ENCODE results near the gene CD48.

Gene CD48

DNA sequence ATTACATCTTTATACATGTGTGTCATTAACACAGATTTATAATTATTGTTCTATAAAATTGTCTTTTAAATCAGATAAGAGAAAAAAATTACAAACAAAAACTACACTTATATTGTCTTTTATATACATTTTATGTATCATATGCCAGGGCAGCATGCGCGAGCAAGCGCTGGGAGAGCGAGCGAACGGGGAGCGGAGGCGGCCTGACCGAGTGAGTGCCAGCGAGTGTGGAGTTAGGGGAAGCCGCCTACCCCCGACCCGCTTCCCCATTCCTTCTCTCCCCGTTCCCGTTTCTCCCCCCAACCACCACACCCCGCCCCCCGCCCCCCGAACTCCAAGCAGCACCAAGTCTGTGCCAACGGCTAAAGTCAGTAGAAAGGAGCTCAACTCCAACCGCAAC lies 41.8 kb downstream of the CD48 start:
- no peak overlapping the region for H3K4me3 ChIP-seq (ENCODE audit: low read depth, low read length)
- peaks cover 30% of the 10 kb centered on the region for H3K4me1 ChIP-seq (ENCODE audit: control insufficient read depth, insufficient read depth, low read length)
- H3K9me3 ChIP-seq (ENCODE audit: control insufficient read depth, insufficient read depth, low read length): no peaks in the 10 kb centered on the region
- H3K27me3 ChIP-seq (ENCODE audit: control insufficient read depth, insufficient read depth, low read length): no peaks in the 10 kb centered on the region
- no peaks in the 10 kb centered on the region for H3K36me3 ChIP-seq (ENCODE audit: control insufficient read depth, insufficient read depth, low read length)
- H3K9ac ChIP-seq (ENCODE audit: low read depth, low read length): no peak overlapping the region

DNA sequence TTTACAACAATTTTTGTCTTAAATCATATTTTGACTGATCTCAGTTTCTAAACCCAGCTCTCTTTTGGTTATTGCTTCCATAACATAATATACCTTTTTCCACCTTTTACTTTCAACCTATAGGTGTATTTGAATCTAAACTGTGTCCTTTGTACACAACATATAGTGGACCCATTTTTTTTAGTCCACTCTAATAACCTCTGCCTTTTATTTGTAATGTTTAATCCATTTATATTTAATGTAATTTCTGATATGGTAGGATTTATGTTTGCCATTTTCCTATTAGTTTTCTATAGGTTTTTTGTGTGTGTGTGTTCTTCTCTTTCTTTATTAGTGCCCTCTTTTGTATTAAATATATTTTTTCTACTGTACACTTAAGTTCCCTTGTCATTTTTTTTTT lies 42.3 kb downstream of the CD48 start:
- H3K9ac ChIP-seq (ENCODE audit: low read depth, low read length): no peak overlapping the region
- no peaks in the 10 kb centered on the region for H3K27me3 ChIP-seq (ENCODE audit: control insufficient read depth, insufficient read depth, low read length)
- H3K4me1 ChIP-seq (ENCODE audit: control insufficient read depth, insufficient read depth, low read length): peaks cover 27% of the 10 kb centered on the region
- no peak overlapping the region for H3K4me3 ChIP-seq (ENCODE audit: low read depth, low read length)
- H3K36me3 ChIP-seq (ENCODE audit: control insufficient read depth, insufficient read depth, low read length): no peaks in the 10 kb centered on the region
- H3K9me3 ChIP-seq (ENCODE audit: control insufficient read depth, insufficient read depth, low read length): no peaks in the 10 kb centered on the region

DNA sequence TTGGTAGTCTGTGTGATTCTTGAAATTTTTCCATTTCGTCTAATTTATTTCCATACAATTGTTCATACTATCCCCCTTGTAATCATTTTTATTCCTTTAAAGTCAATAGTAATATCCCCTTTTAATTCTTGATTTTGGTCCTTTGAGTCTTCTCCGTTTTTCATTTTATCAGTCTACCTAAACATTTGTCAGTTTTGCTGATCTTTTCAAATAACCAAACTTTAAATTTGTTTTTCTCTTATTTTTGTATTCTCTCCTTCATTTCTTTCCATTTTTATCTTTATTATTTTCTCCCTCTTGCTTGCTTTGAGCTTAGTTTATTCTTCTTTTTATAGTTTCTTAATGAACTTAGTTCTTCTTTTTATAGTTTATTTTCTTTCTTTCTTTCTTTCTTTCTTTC lies 43.7 kb downstream of the CD48 start:
- Histone ChIP-seq H3K36me3 (ENCODE audit: control insufficient read depth, insufficient read depth, low read length) (no peaks in the 10 kb centered on the region), H3K9ac (ENCODE audit: low read depth, low read length) (no peak overlapping the region), H3K4me3 (ENCODE audit: low read depth, low read length) (no peak overlapping the region), H3K27me3 (ENCODE audit: control insufficient read depth, insufficient read depth, low read length) (no peaks in the 10 kb centered on the region), H3K9me3 (ENCODE audit: control insufficient read depth, insufficient read depth, low read length) (no peaks in the 10 kb centered on the region), H3K4me1 (ENCODE audit: control insufficient read depth, insufficient read depth, low read length) (peaks cover 14% of the 10 kb centered on the region)

DNA sequence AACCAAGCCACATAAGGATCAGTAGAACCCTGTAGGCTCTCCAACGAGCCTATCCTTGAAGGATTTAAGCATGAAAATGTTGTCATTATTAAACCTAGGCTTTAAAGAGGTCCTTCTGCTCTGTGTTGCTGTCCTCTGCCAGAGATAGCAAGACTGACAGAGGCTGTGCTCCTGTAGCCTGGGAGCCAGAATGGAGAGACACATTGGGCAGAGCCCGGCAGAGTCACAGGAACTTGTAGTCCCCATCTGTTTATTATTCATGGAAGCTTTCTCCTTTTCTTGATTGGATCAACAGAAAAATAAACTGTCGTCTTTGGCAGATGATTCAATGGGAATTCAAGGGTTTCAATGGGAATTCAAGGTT lies 45.6 kb downstream of the CD48 start:
- no peak overlapping the region for H3K9ac ChIP-seq (ENCODE audit: low read depth, low read length)
- H3K27me3 ChIP-seq (ENCODE audit: control insufficient read depth, insufficient read depth, low read length): no peaks in the 10 kb centered on the region
- H3K4me3 ChIP-seq (ENCODE audit: low read depth, low read length): no peak overlapping the region
- no peaks in the 10 kb centered on the region for H3K36me3 ChIP-seq (ENCODE audit: control insufficient read depth, insufficient read depth, low read length)
- H3K4me1 ChIP-seq (ENCODE audit: control insufficient read depth, insufficient read depth, low read length): peaks cover 1% of the 10 kb centered on the region
- H3K9me3 ChIP-seq (ENCODE audit: control insufficient read depth, insufficient read depth, low read length): no peaks in the 10 kb centered on the region

DNA sequence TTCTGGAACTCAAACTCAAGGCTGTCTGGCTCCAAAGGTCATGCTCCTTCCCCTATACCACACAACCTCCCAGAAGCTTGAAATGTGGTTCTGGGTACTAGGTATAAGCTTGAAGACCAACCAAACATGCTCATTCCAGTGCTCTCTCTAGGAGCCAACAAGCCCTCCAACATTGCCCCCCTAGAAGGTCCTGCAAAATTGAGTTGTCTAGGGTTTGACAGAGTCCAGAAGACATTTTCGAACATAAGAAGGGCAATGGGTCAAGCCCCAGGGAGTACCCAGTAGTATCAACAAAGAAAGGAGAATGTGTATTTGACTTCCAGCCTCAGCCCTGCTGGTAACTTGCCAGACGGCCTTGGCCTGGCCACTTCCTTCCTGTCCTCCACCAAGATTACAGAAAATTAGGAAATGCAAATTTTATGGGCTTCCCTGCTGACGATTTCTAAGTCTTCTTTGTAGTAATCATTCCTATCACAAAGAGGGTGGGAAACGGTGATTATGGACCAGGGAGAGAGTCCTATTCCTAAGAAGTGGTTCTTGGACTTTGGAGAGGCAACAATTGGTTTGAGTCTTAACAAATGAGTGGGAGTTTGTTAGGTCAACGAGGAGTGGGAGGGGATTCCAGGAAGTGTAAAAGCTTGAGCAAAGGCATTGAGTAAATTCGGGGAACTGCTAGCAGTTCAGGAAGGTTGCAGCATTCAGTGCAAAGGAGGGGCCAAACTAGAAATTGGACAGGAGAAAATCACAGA lies 46.1 kb downstream of the CD48 start:
- no peaks in the 10 kb centered on the region for H3K27me3 ChIP-seq (ENCODE audit: control insufficient read depth, insufficient read depth, low read length)
- H3K9me3 ChIP-seq (ENCODE audit: control insufficient read depth, insufficient read depth, low read length): no peaks in the 10 kb centered on the region
- no peak overlapping the region for H3K9ac ChIP-seq (ENCODE audit: low read depth, low read length)
- H3K4me3 ChIP-seq (ENCODE audit: low read depth, low read length): no peak overlapping the region
- no peaks in the 10 kb centered on the region for H3K4me1 ChIP-seq (ENCODE audit: control insufficient read depth, insufficient read depth, low read length)
- H3K36me3 ChIP-seq (ENCODE audit: control insufficient read depth, insufficient read depth, low read length): no peaks in the 10 kb centered on the region

DNA sequence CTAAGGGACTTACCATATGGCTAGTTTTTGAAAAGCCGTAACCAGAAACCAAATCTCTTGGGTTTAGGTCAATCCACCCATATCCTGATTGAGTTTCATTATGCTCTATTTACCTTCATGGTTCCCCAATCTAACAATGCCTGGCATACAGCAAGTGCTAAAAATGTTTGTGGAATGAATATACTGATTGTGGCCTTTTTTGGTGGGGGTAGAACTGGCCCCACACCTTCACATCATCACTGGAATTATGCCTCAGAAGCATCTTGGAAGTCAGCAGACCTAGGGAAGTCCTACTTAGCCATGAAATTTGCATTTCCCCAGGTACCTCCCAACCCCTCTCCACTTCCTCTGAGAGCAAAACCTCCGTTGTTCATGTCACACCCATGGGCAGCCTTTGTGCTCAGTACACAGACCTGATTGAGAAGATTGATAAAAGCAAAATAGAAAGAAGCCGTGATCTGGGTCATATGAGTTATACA lies 47.0 kb downstream of the CD48 start:
- Histone ChIP-seq H3K4me3 (ENCODE audit: low read depth, low read length) (no peak overlapping the region), H3K9ac (ENCODE audit: low read depth, low read length) (no peak overlapping the region), H3K36me3 (ENCODE audit: control insufficient read depth, insufficient read depth, low read length) (no peaks in the 10 kb centered on the region), H3K9me3 (ENCODE audit: control insufficient read depth, insufficient read depth, low read length) (no peaks in the 10 kb centered on the region), H3K4me1 (ENCODE audit: control insufficient read depth, insufficient read depth, low read length) (no peaks in the 10 kb centered on the region), H3K27me3 (ENCODE audit: control insufficient read depth, insufficient read depth, low read length) (no peaks in the 10 kb centered on the region)

DNA sequence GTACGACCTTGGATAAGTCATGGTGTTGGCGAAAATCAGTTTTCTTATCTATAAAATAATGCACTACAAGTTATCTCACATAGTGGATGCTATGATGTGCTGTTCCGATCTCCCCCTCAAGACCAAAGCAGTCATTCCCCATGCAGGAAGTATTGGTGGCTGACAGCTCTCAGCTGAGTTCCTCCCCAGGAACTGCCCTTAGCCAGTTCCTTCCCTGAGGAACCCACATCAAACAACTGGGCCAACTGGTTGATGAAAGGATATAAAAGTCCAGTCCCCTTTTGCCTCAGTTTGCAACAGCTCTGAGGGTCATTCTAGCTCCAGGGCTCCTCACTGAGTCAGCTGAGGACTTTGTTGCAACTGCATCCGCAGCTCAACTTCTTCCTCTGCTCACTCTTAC lies 48.7 kb downstream of the CD48 start:
- Histone ChIP-seq H3K27me3 (ENCODE audit: control insufficient read depth, insufficient read depth, low read length) (no peaks in the 10 kb centered on the region), H3K4me1 (ENCODE audit: control insufficient read depth, insufficient read depth, low read length) (no peaks in the 10 kb centered on the region), H3K4me3 (ENCODE audit: low read depth, low read length) (no peak overlapping the region), H3K36me3 (ENCODE audit: control insufficient read depth, insufficient read depth, low read length) (no peaks in the 10 kb centered on the region), H3K9me3 (ENCODE audit: control insufficient read depth, insufficient read depth, low read length) (no peaks in the 10 kb centered on the region), H3K9ac (ENCODE audit: low read depth, low read length) (no peak overlapping the region)

DNA sequence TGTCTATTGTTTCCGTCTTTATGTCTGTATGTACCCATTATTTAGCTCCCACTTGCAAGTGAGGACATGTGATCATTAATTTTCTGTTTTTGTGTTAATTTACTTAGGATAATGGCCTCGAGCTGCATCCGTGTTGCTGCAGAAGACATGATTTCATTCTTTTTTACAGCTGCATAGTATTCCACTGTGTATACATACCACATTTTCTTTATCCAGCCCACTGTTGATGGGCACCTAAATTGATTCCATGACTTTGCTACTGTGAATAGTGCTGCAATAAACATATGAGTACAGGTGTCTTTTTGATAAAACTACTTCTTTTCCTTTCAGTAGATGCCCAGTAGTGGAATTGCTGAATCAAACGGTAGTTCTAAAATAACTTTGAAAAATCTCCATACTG lies 52.1 kb downstream of the CD48 start:
- Histone ChIP-seq H3K4me1 (ENCODE audit: control insufficient read depth, insufficient read depth, low read length) (no peaks in the 10 kb centered on the region), H3K9me3 (ENCODE audit: control insufficient read depth, insufficient read depth, low read length) (no peaks in the 10 kb centered on the region), H3K4me3 (ENCODE audit: low read depth, low read length) (no peak overlapping the region), H3K27me3 (ENCODE audit: control insufficient read depth, insufficient read depth, low read length) (no peaks in the 10 kb centered on the region), H3K36me3 (ENCODE audit: control insufficient read depth, insufficient read depth, low read length) (no peaks in the 10 kb centered on the region), H3K9ac (ENCODE audit: low read depth, low read length) (no peak overlapping the region)

DNA sequence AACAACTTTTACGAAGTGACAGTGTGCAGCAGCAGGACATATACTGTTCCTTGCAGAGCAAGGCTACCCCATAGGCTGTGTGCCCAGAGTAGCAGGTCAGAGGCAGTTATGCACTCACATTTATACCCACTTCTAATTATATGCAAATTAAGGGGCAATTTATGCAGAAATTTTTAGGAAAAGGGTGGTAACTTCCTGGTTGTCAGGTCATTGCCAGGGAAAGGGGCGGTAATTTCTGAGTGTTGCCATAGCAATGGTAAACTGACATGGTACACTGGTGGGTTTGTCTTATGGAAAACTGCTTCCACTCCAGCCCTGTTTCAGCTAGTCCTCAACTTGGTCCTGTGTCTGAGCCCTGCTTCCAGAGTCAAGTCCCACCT lies 52.8 kb downstream of the CD48 start:
- no peak overlapping the region for H3K9ac ChIP-seq (ENCODE audit: low read depth, low read length)
- H3K4me1 ChIP-seq (ENCODE audit: control insufficient read depth, insufficient read depth, low read length): no peaks in the 10 kb centered on the region
- no peaks in the 10 kb centered on the region for H3K9me3 ChIP-seq (ENCODE audit: control insufficient read depth, insufficient read depth, low read length)
- no peaks in the 10 kb centered on the region for H3K36me3 ChIP-seq (ENCODE audit: control insufficient read depth, insufficient read depth, low read length)
- no peaks in the 10 kb centered on the region for H3K27me3 ChIP-seq (ENCODE audit: control insufficient read depth, insufficient read depth, low read length)
- H3K4me3 ChIP-seq (ENCODE audit: low read depth, low read length): no peak overlapping the region

DNA sequence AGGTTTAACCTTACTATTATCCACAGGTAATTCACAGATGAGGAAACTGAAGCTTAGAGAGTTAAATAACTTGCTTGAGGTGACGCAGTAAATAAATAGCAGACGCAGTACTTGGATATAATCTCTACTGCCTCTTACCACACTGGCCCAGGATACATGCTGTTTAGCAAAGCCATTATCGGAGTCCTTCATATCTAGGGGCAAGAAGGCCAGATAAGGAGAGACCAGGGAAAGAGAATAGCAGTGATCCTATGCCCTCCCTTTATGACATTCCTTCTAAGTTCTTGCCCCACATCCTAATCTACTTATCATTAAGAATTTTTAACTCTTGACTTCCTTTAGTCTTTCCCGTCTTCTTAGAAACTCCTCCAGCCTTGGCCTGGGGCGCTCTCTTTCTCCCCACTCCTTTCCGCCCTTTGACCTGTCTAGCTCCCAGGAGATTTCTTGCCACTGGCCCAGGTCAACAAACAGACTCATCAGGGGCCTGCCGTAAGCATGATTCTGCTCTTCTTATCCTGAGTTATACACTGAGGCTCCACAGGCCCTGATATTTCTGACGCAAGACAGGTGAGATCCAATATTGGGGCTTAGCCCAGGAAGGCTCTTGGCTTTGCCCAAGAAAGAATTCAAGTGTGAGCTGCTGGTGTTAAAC lies 53.3 kb downstream of the CD48 start:
- Histone ChIP-seq H3K9me3 (ENCODE audit: control insufficient read depth, insufficient read depth, low read length) (no peaks in the 10 kb centered on the region), H3K4me3 (ENCODE audit: low read depth, low read length) (no peak overlapping the region), H3K4me1 (ENCODE audit: control insufficient read depth, insufficient read depth, low read length) (no peaks in the 10 kb centered on the region), H3K9ac (ENCODE audit: low read depth, low read length) (no peak overlapping the region), H3K27me3 (ENCODE audit: control insufficient read depth, insufficient read depth, low read length) (no peaks in the 10 kb centered on the region), H3K36me3 (ENCODE audit: control insufficient read depth, insufficient read depth, low read length) (no peaks in the 10 kb centered on the region)

DNA sequence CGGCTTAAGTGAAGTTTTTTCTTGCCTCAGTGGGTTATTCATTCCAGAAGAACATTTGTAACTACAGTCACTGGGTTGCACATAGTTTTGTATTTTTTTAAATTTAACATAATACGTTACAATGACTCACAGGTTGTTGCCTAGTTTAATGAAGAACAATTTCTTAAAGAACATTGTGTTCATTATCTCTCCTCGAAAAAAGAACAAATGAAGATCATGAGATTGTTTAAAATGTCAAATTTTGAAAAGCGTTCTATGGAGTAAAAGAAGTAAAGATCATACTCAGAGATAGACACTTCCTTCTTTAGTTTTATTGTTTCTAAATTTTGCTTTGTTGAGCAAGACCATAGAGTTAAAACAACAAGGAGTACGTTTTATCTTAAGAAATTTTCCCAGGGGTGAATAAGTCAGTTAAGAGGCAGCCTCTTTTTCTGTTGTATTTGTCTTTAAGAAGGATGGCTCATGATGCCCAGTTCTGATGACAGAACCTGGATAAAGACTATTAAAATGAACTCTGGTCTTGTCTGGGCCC lies 54.3 kb downstream of the CD48 start:
- no peaks in the 10 kb centered on the region for H3K9me3 ChIP-seq (ENCODE audit: control insufficient read depth, insufficient read depth, low read length)
- no peaks in the 10 kb centered on the region for H3K36me3 ChIP-seq (ENCODE audit: control insufficient read depth, insufficient read depth, low read length)
- H3K4me1 ChIP-seq (ENCODE audit: control insufficient read depth, insufficient read depth, low read length): peaks cover 7% of the 10 kb centered on the region
- no peaks in the 10 kb centered on the region for H3K27me3 ChIP-seq (ENCODE audit: control insufficient read depth, insufficient read depth, low read length)
- H3K9ac ChIP-seq (ENCODE audit: low read depth, low read length): no peak overlapping the region
- H3K4me3 ChIP-seq (ENCODE audit: low read depth, low read length): no peak overlapping the region

DNA sequence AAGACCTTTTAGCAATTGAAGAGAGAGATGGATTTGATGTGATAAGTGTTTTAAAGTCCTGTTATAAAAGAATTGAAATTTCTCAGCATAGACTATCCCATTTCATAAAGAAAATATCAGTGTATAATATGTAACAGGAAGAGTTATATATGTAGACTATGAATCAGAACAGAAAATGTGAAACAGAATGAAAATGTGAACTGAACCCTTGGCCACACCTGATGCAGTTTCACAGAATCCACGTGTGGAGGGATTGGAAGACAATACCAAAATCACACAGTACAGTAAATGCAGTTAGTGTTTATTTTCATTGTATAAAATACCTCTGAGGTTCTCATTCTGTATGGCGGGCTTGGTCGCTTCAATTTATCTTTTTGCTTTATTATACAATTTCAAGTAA lies 54.9 kb downstream of the CD48 start:
- Histone ChIP-seq H3K36me3 (ENCODE audit: control insufficient read depth, insufficient read depth, low read length) (no peaks in the 10 kb centered on the region), H3K4me3 (ENCODE audit: low read depth, low read length) (no peak overlapping the region), H3K4me1 (ENCODE audit: control insufficient read depth, insufficient read depth, low read length) (peaks cover 11% of the 10 kb centered on the region), H3K9me3 (ENCODE audit: control insufficient read depth, insufficient read depth, low read length) (no peaks in the 10 kb centered on the region), H3K9ac (ENCODE audit: low read depth, low read length) (no peak overlapping the region), H3K27me3 (ENCODE audit: control insufficient read depth, insufficient read depth, low read length) (no peaks in the 10 kb centered on the region)
